ENCODE measurements around the gene DACH1.
"Not testable (repeated sequence)": the region's sequence is repeated elsewhere in the genome, so short reads cannot be mapped to it uniquely, and the experiment has no call there.

The DACH1 gene

DNA sequence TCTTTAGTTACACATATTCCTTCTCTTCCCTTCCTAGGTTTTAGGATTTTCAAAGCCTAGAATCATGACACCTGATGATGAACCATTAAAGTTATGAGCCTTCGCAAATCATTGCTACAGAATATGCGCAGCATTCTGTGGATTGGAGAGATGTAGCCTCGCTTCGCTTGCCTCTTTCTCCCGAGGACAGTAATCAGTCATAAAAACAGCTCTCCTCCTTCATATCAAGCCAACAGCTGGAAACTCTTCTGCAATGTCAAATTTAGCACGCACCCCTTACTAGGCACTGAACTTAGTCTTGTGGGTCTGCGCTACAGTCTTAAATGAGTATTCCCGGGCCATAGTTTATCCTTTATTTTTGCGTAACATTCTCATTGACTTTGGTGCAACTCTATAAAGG is 79.6 kb downstream of the DACH1 start:
- Histone ChIP-seq H3K4me3 (ENCODE audit: low read length in 2 of 2) (no peak overlapping the region), H3K4me1 (ENCODE audit: control insufficient read depth in 2 of 2, insufficient read depth in 2 of 2, low read length in 2 of 2) (no peaks in the 10 kb centered on the region), H3K27ac (ENCODE audit: low read depth in 2 of 2, low read length in 2 of 2) (no peak overlapping the region), H3K27me3 (ENCODE audit: control insufficient read depth in 2 of 2, insufficient read depth in 2 of 2, low read length in 2 of 2) (no peaks in the 10 kb centered on the region), H3K9me3 (ENCODE audit: control insufficient read depth in 2 of 2, low read length in 2 of 2) (no peaks in the 10 kb centered on the region), H3K9ac (ENCODE audit: low read depth in 1 of 2, low read length in 2 of 2) (no peak overlapping the region), H3K36me3 (ENCODE audit: control insufficient read depth in 2 of 2, insufficient read depth in 2 of 2, low read length in 2 of 2) (no peaks in the 10 kb centered on the region)

GRCh38 chr13:71786875-71787274 is 80.1 kb downstream of the DACH1 start:
- H3K27ac ChIP-seq (ENCODE audit: low read depth in 2 of 2, low read length in 2 of 2), result no peak overlapping the region
- no peaks in the 10 kb centered on the region for H3K36me3 ChIP-seq (ENCODE audit: control insufficient read depth in 2 of 2, insufficient read depth in 2 of 2, low read length in 2 of 2)
- H3K4me3 ChIP-seq (ENCODE audit: low read length in 2 of 2), result no peak overlapping the region
- no peak overlapping the region for H3K9ac ChIP-seq (ENCODE audit: low read depth in 1 of 2, low read length in 2 of 2)
- no peaks in the 10 kb centered on the region for H3K9me3 ChIP-seq (ENCODE audit: control insufficient read depth in 2 of 2, low read length in 2 of 2)
- H3K27me3 ChIP-seq (ENCODE audit: control insufficient read depth in 2 of 2, insufficient read depth in 2 of 2, low read length in 2 of 2), result no peaks in the 10 kb centered on the region
- H3K4me1 ChIP-seq (ENCODE audit: control insufficient read depth in 2 of 2, insufficient read depth in 2 of 2, low read length in 2 of 2), result no peaks in the 10 kb centered on the region

DNA sequence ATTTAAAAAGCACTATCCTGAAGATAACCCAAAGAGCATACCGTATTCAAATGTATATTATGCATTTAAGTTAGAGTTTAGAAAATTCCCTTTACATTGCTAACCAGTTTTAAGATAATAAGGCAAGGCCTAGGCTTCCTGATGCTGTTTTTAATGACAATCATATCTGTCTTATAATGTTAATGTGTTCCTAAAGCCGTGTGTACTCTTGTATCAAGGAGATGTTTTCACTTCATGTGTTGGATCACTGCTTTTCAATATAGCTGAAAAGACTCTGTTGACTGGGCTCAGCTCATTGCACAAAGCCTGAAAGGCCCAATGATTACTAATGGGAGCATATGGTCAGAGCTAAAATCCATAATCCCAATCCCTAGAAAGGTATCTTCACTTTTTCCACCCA is 81.6 kb downstream of the DACH1 start:
- no peak overlapping the region for H3K27ac ChIP-seq (ENCODE audit: low read depth in 2 of 2, low read length in 2 of 2)

DNA sequence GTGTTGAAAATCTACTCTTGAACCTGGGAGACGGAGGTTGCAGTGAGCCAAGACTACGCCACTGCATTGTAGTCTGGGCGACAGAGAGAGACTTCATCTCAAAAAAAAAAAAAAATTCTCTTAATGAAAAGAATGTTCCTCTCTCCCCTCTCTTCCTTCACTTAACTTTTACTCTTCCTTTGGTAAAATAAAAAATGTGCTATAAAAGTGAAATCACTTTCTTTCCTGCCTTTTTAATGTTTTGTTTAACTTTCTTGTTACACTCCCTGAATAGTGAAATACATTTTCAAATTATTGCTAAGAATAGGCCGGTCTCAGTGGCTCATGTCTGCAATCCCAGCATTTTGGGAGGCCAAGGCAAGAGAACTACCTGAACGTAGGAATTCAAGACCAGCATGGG is 86.5 kb downstream of the DACH1 start:
- H3K36me3 ChIP-seq (ENCODE audit: control insufficient read depth in 2 of 2, insufficient read depth in 2 of 2, low read length in 2 of 2), result no peaks in the 10 kb centered on the region
- H3K4me3 ChIP-seq (ENCODE audit: low read length in 2 of 2), result no peak overlapping the region
- no peaks in the 10 kb centered on the region for H3K4me1 ChIP-seq (ENCODE audit: control insufficient read depth in 2 of 2, insufficient read depth in 2 of 2, low read length in 2 of 2)
- no peaks in the 10 kb centered on the region for H3K27me3 ChIP-seq (ENCODE audit: control insufficient read depth in 2 of 2, insufficient read depth in 2 of 2, low read length in 2 of 2)
- no peaks in the 10 kb centered on the region for H3K9me3 ChIP-seq (ENCODE audit: control insufficient read depth in 2 of 2, low read length in 2 of 2)
- H3K27ac ChIP-seq (ENCODE audit: low read depth in 2 of 2, low read length in 2 of 2), result no peak overlapping the region
- no peak overlapping the region for H3K9ac ChIP-seq (ENCODE audit: low read depth in 1 of 2, low read length in 2 of 2)

More for the DNA sequence above, 81.6 kb downstream of the DACH1 start:
- H3K36me3 ChIP-seq (ENCODE audit: control insufficient read depth in 2 of 2, insufficient read depth in 2 of 2, low read length in 2 of 2), result no peaks in the 10 kb centered on the region
- H3K4me1 ChIP-seq (ENCODE audit: control insufficient read depth in 2 of 2, insufficient read depth in 2 of 2, low read length in 2 of 2), result no peaks in the 10 kb centered on the region
- H3K9me3 ChIP-seq (ENCODE audit: control insufficient read depth in 2 of 2, low read length in 2 of 2), result no peaks in the 10 kb centered on the region
- H3K27me3 ChIP-seq (ENCODE audit: control insufficient read depth in 2 of 2, insufficient read depth in 2 of 2, low read length in 2 of 2), result no peaks in the 10 kb centered on the region
- H3K4me3 ChIP-seq (ENCODE audit: low read length in 2 of 2), result no peak overlapping the region
- H3K9ac ChIP-seq (ENCODE audit: low read depth in 1 of 2, low read length in 2 of 2), result no peak overlapping the region

GRCh38 chr13:71778998-71779397 is 88.0 kb downstream of the DACH1 start:
- not testable (repeated sequence) for H3K36me3 ChIP-seq (ENCODE audit: control insufficient read depth in 2 of 2, insufficient read depth in 2 of 2, low read length in 2 of 2); H3K27me3 ChIP-seq (ENCODE audit: control insufficient read depth in 2 of 2, insufficient read depth in 2 of 2, low read length in 2 of 2); H3K27ac ChIP-seq (ENCODE audit: low read depth in 2 of 2, low read length in 2 of 2); H3K9me3 ChIP-seq (ENCODE audit: control insufficient read depth in 2 of 2, low read length in 2 of 2); H3K4me1 ChIP-seq (ENCODE audit: control insufficient read depth in 2 of 2, insufficient read depth in 2 of 2, low read length in 2 of 2); H3K9ac ChIP-seq (ENCODE audit: low read depth in 1 of 2, low read length in 2 of 2); H3K4me3 ChIP-seq (ENCODE audit: low read length in 2 of 2)

- no peaks in the 10 kb centered on the region for H3K27me3 ChIP-seq (ENCODE audit: control insufficient read depth in 2 of 2, insufficient read depth in 2 of 2, low read length in 2 of 2)
- no peaks in the 10 kb centered on the region for H3K36me3 ChIP-seq (ENCODE audit: control insufficient read depth in 2 of 2, insufficient read depth in 2 of 2, low read length in 2 of 2)
- H3K4me1 ChIP-seq (ENCODE audit: control insufficient read depth in 2 of 2, insufficient read depth in 2 of 2, low read length in 2 of 2), result peaks cover 0 to 9% of the 10 kb centered on the region in 2 donors
- H3K9ac ChIP-seq (ENCODE audit: low read depth in 1 of 2, low read length in 2 of 2), result no peak overlapping the region
- H3K4me3 ChIP-seq (ENCODE audit: low read length in 2 of 2), result no peak overlapping the region
- no peak overlapping the region for H3K27ac ChIP-seq (ENCODE audit: low read depth in 2 of 2, low read length in 2 of 2)
- H3K9me3 ChIP-seq (ENCODE audit: control insufficient read depth in 2 of 2, low read length in 2 of 2), result no peaks in the 10 kb centered on the region
Measured at GRCh38 chr13:71775966-71776365, 91.0 kb downstream of the DACH1 start.

DNA sequence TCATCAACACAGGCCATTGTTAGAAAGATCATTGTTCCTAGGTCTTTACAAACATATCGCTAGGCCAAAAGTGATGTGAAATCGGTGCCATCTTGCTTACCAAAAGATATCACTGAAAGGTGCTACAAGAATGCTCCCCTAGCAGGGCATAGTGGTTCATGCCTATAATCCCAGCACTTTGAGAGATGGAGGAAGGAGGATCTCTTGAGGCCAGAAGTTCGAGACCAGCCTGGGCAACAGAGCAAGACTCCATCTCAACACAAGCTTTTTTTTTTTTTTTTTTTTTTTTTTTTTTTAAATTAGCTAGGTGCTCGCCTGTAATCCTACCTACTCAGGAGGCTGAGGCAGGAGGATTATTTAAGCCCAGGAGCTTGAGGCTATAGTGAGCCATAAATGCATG is 92.1 kb downstream of the DACH1 start:
- H3K9me3 ChIP-seq (ENCODE audit: control insufficient read depth in 2 of 2, low read length in 2 of 2), result no peaks in the 10 kb centered on the region
- H3K9ac ChIP-seq (ENCODE audit: low read depth in 1 of 2, low read length in 2 of 2), result no peak overlapping the region
- H3K4me1 ChIP-seq (ENCODE audit: control insufficient read depth in 2 of 2, insufficient read depth in 2 of 2, low read length in 2 of 2), result peaks cover 0 to 13% of the 10 kb centered on the region in 2 donors
- no peak overlapping the region for H3K4me3 ChIP-seq (ENCODE audit: low read length in 2 of 2)
- H3K27ac ChIP-seq (ENCODE audit: low read depth in 2 of 2, low read length in 2 of 2), result no peak overlapping the region
- H3K27me3 ChIP-seq (ENCODE audit: control insufficient read depth in 2 of 2, insufficient read depth in 2 of 2, low read length in 2 of 2), result no peaks in the 10 kb centered on the region
- no peaks in the 10 kb centered on the region for H3K36me3 ChIP-seq (ENCODE audit: control insufficient read depth in 2 of 2, insufficient read depth in 2 of 2, low read length in 2 of 2)

GRCh38 chr13:71773531-71773930 is 93.5 kb downstream of the DACH1 start:
- Histone ChIP-seq H3K4me3 (ENCODE audit: low read length in 2 of 2) (no peak overlapping the region), H3K27me3 (ENCODE audit: control insufficient read depth in 2 of 2, insufficient read depth in 2 of 2, low read length in 2 of 2) (no peaks in the 10 kb centered on the region), H3K9ac (ENCODE audit: low read depth in 1 of 2, low read length in 2 of 2) (no peak overlapping the region)

DNA sequence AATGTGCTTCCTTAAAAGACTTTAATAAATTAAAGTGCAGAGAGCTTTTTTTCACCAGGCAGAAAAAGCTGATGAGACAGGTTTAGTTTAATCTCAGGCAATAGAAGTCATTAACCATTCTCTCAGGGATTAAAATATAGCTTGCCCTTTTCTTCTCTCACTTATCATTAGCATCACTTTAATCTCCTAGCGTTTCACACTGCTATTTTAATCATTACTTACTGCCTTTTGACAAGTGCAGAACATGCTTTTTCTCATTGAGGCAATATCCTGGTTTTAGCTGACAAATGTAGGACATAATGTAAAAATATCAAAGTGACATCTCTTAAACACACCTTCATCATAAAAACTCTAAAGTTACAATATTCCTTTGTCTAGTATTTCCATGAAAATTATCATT is 94.6 kb downstream of the DACH1 start:
- Histone ChIP-seq H3K4me1 (ENCODE audit: control insufficient read depth in 2 of 2, insufficient read depth in 2 of 2, low read length in 2 of 2) (peaks cover 0 to 13% of the 10 kb centered on the region in 2 donors), H3K9ac (ENCODE audit: low read depth in 1 of 2, low read length in 2 of 2) (no peak overlapping the region), H3K36me3 (ENCODE audit: control insufficient read depth in 2 of 2, insufficient read depth in 2 of 2, low read length in 2 of 2) (no peaks in the 10 kb centered on the region), H3K4me3 (ENCODE audit: low read length in 2 of 2) (no peak overlapping the region), H3K27ac (ENCODE audit: low read depth in 2 of 2, low read length in 2 of 2) (no peak overlapping the region), H3K27me3 (ENCODE audit: control insufficient read depth in 2 of 2, insufficient read depth in 2 of 2, low read length in 2 of 2) (no peaks in the 10 kb centered on the region), H3K9me3 (ENCODE audit: control insufficient read depth in 2 of 2, low read length in 2 of 2) (no peaks in the 10 kb centered on the region)

More at GRCh38 chr13:71773531-71773930, 93.5 kb downstream of the DACH1 start:
- Histone ChIP-seq H3K4me1 (ENCODE audit: control insufficient read depth in 2 of 2, insufficient read depth in 2 of 2, low read length in 2 of 2) (peaks cover 0 to 13% of the 10 kb centered on the region in 2 donors), H3K9me3 (ENCODE audit: control insufficient read depth in 2 of 2, low read length in 2 of 2) (no peaks in the 10 kb centered on the region), H3K36me3 (ENCODE audit: control insufficient read depth in 2 of 2, insufficient read depth in 2 of 2, low read length in 2 of 2) (no peaks in the 10 kb centered on the region), H3K27ac (ENCODE audit: low read depth in 2 of 2, low read length in 2 of 2) (no peak overlapping the region)

- Histone ChIP-seq H3K27ac (ENCODE audit: low read depth in 2 of 2, low read length in 2 of 2) (no peak overlapping the region), H3K4me3 (ENCODE audit: low read length in 2 of 2) (no peak overlapping the region), H3K9me3 (ENCODE audit: control insufficient read depth in 2 of 2, low read length in 2 of 2) (no peaks in the 10 kb centered on the region), H3K36me3 (ENCODE audit: control insufficient read depth in 2 of 2, insufficient read depth in 2 of 2, low read length in 2 of 2) (no peaks in the 10 kb centered on the region), H3K27me3 (ENCODE audit: control insufficient read depth in 2 of 2, insufficient read depth in 2 of 2, low read length in 2 of 2) (no peaks in the 10 kb centered on the region), H3K9ac (ENCODE audit: low read depth in 1 of 2, low read length in 2 of 2) (no peak overlapping the region), H3K4me1 (ENCODE audit: control insufficient read depth in 2 of 2, insufficient read depth in 2 of 2, low read length in 2 of 2) (peaks cover 0 to 13% of the 10 kb centered on the region in 2 donors)
Measured at GRCh38 chr13:71771144-71771543, 95.9 kb downstream of the DACH1 start.

GRCh38 chr13:71770710-71771109 is 96.3 kb downstream of the DACH1 start:
- Histone ChIP-seq H3K4me1 (ENCODE audit: control insufficient read depth in 2 of 2, insufficient read depth in 2 of 2, low read length in 2 of 2) (peaks cover 0 to 13% of the 10 kb centered on the region in 2 donors), H3K27me3 (ENCODE audit: control insufficient read depth in 2 of 2, insufficient read depth in 2 of 2, low read length in 2 of 2) (no peaks in the 10 kb centered on the region), H3K9me3 (ENCODE audit: control insufficient read depth in 2 of 2, low read length in 2 of 2) (no peaks in the 10 kb centered on the region), H3K36me3 (ENCODE audit: control insufficient read depth in 2 of 2, insufficient read depth in 2 of 2, low read length in 2 of 2) (no peaks in the 10 kb centered on the region), H3K9ac (ENCODE audit: low read depth in 1 of 2, low read length in 2 of 2) (no peak overlapping the region), H3K27ac (ENCODE audit: low read depth in 2 of 2, low read length in 2 of 2) (no peak overlapping the region), H3K4me3 (ENCODE audit: low read length in 2 of 2) (no peak overlapping the region)
